OCI-LY3 (cell line): ENCODE measurements around the gene ZNF761.
A peak's percentile ranks its signal among the peaks of the same experiment; 100 is the strongest.

ENCODE experiments used
- EZH2phosphoT487 ChIP-seq: fragments of 200-600 bp; shearing (Covaris generic); IDR thresholded peaks from 2 replicates; pipeline ENCODE4 v1.6.1; 2018; ENCODE audit warnings: antibody characterized with exemption, mixed run types, low read depth
- TF ChIP-seq, protein P1 (sequence below): fragments of 200-600, 300-600 bp; sonication (generic); IDR thresholded peaks from 2 replicates; pipeline ENCODE4 v1.5.1; 2014; ENCODE audit warnings: antibody characterized with exemption, low read length, low read depth

DNA sequence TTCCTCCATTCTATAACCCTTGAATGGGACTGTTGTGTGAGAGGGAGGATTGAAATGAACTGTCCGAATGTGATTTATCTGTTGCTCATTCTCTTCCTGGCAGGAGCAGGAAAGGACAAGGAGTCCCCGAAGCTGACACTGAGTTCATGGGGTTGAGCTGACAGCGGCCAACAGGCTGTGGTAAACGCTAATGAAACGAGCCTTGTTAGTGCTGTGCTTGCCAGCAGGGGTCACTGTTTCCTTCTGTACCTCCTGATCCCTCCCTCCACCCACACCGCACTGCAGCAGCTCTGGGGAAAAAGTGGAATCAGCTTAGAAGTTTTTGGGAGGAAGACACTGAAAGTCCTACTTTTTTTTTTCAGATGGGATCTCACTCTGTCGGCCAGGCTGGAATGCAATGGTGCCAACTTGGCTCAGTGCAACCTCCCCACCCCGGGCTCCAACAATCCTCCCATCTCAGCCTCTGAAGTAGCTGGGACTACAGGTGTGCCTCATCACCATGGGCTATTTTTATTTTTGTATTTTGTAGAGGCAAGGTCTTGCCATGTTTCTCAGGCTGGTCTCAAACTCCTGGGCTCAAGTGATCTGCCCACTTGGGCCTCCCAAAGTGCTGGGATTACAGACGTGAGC, 6.7 kb upstream of the ZNF761 start:
- TF ChIP-seq, protein P1, sequence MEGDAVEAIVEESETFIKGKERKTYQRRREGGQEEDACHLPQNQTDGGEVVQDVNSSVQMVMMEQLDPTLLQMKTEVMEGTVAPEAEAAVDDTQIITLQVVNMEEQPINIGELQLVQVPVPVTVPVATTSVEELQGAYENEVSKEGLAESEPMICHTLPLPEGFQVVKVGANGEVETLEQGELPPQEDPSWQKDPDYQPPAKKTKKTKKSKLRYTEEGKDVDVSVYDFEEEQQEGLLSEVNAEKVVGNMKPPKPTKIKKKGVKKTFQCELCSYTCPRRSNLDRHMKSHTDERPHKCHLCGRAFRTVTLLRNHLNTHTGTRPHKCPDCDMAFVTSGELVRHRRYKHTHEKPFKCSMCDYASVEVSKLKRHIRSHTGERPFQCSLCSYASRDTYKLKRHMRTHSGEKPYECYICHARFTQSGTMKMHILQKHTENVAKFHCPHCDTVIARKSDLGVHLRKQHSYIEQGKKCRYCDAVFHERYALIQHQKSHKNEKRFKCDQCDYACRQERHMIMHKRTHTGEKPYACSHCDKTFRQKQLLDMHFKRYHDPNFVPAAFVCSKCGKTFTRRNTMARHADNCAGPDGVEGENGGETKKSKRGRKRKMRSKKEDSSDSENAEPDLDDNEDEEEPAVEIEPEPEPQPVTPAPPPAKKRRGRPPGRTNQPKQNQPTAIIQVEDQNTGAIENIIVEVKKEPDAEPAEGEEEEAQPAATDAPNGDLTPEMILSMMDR: peak; percentile 57
- no peak for TF ChIP-seq EZH2phosphoT487
